ENCODE results near the gene PPARD. TPM values are rescaled to one million over a fixed set of nuclear protein-coding genes. Genes with fewer than 3 reads are reported as not detected.
A peak's percentile ranks its signal among the peaks of the same experiment; 100 is the strongest.

PPARD gene
- total and polyA plus RNA-seq, 2 of the 13 experiments (the other 11 are each of a cell fraction or from before 2014, with no cell fraction given), result 6.1 to 13.3 TPM

GRCh38 chr6:35449287-35449881, 107.0 kb downstream of the PPARD start (continued):
- TF ChIP-seq ZNF781 (CRISPR knock-in tag; IDR thresholded peaks at IDR 0.05; ENCODE audit: borderline replicate concordance, not compliant biosample characterization) (peak; percentile 39), ZNF256 (CRISPR knock-in tag; conservative IDR thresholded peaks at IDR 0.05) (no peak), HDAC1 (CRISPR knock-in tag; IDR thresholded peaks at IDR 0.05) (no peak), SCMH1 (CRISPR knock-in tag; IDR thresholded peaks at IDR 0.05; ENCODE audit: borderline replicate concordance) (no peak), XBP1 (CRISPR knock-in tag; IDR thresholded peaks at IDR 0.05) (no peak), MED13 (CRISPR knock-in tag; IDR thresholded peaks at IDR 0.05) (no peak), FOXP1 (IDR thresholded peaks at IDR 0.05) (peak; percentile 14; the same call in 1 of the 2 replicates), FOXP1 (CRISPR knock-in tag; IDR thresholded peaks at IDR 0.05) (peak; percentile 68), RFXAP (CRISPR knock-in tag; IDR thresholded peaks at IDR 0.05; ENCODE audit: borderline replicate concordance) (no peak), POLR2G (IDR thresholded peaks at IDR 0.05; ENCODE audit: low read depth, low read length) (no peak), ZSCAN31 (CRISPR knock-in tag; IDR thresholded peaks at IDR 0.05; ENCODE audit: low read depth) (no peak), E2F2 (CRISPR knock-in tag; IDR thresholded peaks at IDR 0.05; ENCODE audit: borderline replicate concordance) (no peak), JARID2 (CRISPR knock-in tag; IDR thresholded peaks at IDR 0.05; ENCODE audit: insufficient replicate concordance) (no peak), PITX1 (CRISPR knock-in tag; IDR thresholded peaks at IDR 0.05) (no peak), ZNF383 (CRISPR knock-in tag; IDR thresholded peaks at IDR 0.05; ENCODE audit: borderline replicate concordance) (no peak), NCOR1 (IDR thresholded peaks at IDR 0.05; ENCODE audit: borderline replicate concordance, low read length) (no peak), ZNF747 (CRISPR knock-in tag; IDR thresholded peaks at IDR 0.05; ENCODE audit: borderline replicate concordance) (no peak), BCL6 (CRISPR knock-in tag; IDR thresholded peaks at IDR 0.05) (0 out of 2 replicates have a peak, but pooled peaks have one; percentile 9), SUZ12 (IDR thresholded peaks at IDR 0.05; ENCODE audit: low read depth, low read length) (no peak), HIVEP1 (CRISPR knock-in tag; IDR thresholded peaks at IDR 0.05) (0 out of 2 replicates have a peak, but pooled peaks have one; percentile 37), RARG (CRISPR knock-in tag; IDR thresholded peaks at IDR 0.05; ENCODE audit: low read depth) (no peak), PHF20 (CRISPR knock-in tag; IDR thresholded peaks at IDR 0.05) (no peak), ZNF775 (CRISPR knock-in tag; IDR thresholded peaks at IDR 0.05; ENCODE audit: borderline replicate concordance) (no peak), ZBTB8A (CRISPR knock-in tag; IDR thresholded peaks at IDR 0.05; ENCODE audit: borderline replicate concordance, low read depth) (no peak), ZNF597 (CRISPR knock-in tag; IDR thresholded peaks at IDR 0.05) (no peak), FOXA1 (IDR thresholded peaks at IDR 0.05) (no peak), FOXA1 (CRISPR knock-in tag; IDR thresholded peaks at IDR 0.05) (0 out of 2 replicates have a peak, but pooled peaks have one; percentile 25), MXI1 (IDR thresholded peaks at IDR 0.05; ENCODE audit: borderline replicate concordance, low read depth, low read length) (no peak), ZNF777 (CRISPR knock-in tag; IDR thresholded peaks at IDR 0.05) (no peak), TEF (CRISPR knock-in tag; IDR thresholded peaks at IDR 0.05) (no peak), ZFY (CRISPR knock-in tag; IDR thresholded peaks at IDR 0.05) (0 out of 2 replicates have a peak, but pooled peaks have one; percentile 24), RFXANK (CRISPR knock-in tag; IDR thresholded peaks at IDR 0.05) (no peak), KLF6 (CRISPR knock-in tag; IDR thresholded peaks at IDR 0.05) (no peak)

Data from HepG2 (cell line).